Liver (tissue), 9 donors: Measurements from ENCODE around the gene DIS3L2. TPM values are rescaled to one million over a fixed set of nuclear protein-coding genes. Genes with fewer than 3 reads are reported as not detected.

Experiments used
- DNase-seq: peaks from one replicate; pipeline ENCODE4 v3.0.0-alpha.2; 2017; ENCODE audit warnings: low spot score
- H3K27ac ChIP-seq, 2 donors: one replicate each; pipeline ENCODE4 v1.7.0; 2013; ENCODE audit warnings: inconsistent platforms in 2 of 2, low read length in 2 of 2, control low read depth in 1 of 2, low read depth in 1 of 2, mild to moderate bottlenecking in 1 of 2
- H3K27me3 ChIP-seq, 4 donors: one replicate each; pipeline versions ENCODE4 v1.6.1 to v1.7.0; 2013; ENCODE audit warnings: low read length in 3 of 4, inconsistent platforms in 1 of 4, mild to moderate bottlenecking in 1 of 4, moderate library complexity in 1 of 4; ENCODE audit not compliant: control insufficient read depth in 4 of 4, insufficient read depth in 4 of 4
- H3K36me3 ChIP-seq, 4 donors: one replicate each; pipeline versions ENCODE4 v1.6.1 to v1.7.0; 2013; ENCODE audit warnings: low read length in 3 of 4, mild to moderate bottlenecking in 3 of 4, low read depth in 1 of 4, moderate library complexity in 1 of 4; ENCODE audit not compliant: control insufficient read depth in 4 of 4, insufficient read depth in 3 of 4
- H3K4me1 ChIP-seq, 4 donors: one replicate each; pipeline versions ENCODE4 v1.6.1 to v1.7.0; 2013; ENCODE audit warnings: low read length in 3 of 4, mild to moderate bottlenecking in 3 of 4, moderate library complexity in 1 of 4; ENCODE audit not compliant: control insufficient read depth in 4 of 4, insufficient read depth in 4 of 4
- H3K4me3 ChIP-seq, 3 donors: one replicate each; pipeline versions ENCODE4 v1.6.1 to v1.7.0; 2013; ENCODE audit warnings: low read length in 3 of 3, control low read depth in 1 of 3, low read depth in 1 of 3, mild to moderate bottlenecking in 1 of 3
- H3K9ac ChIP-seq, 2 donors: one replicate each; pipeline ENCODE4 v1.7.0; 2013; ENCODE audit warnings: low read length in 2 of 2, mild to moderate bottlenecking in 2 of 2, moderate library complexity in 2 of 2, control low read depth in 1 of 2, low read depth in 1 of 2
- H3K9me3 ChIP-seq, 4 donors: one replicate each; pipeline versions ENCODE4 v1.6.1 to v1.7.0; 2013; ENCODE audit warnings: low read length in 3 of 4; ENCODE audit not compliant: control insufficient read depth in 4 of 4
- ATF3 ChIP-seq: IDR thresholded peaks from 2 replicates; pipeline ENCODE4 v1.6.1; 2016; ENCODE audit warnings: antibody characterized with exemption
- CTCF ChIP-seq: fragments of 150-350 bp; IDR thresholded peaks from 2 replicates; pipeline ENCODE4 v1.5.1; 2017; ENCODE audit warnings: improper control_type of control experiment, low read depth, low read length; ENCODE audit not compliant: missing input control
- FOXA1 ChIP-seq: IDR thresholded peaks from 2 replicates; pipeline ENCODE4 v1.6.1; 2016; ENCODE audit warnings: antibody characterized with exemption
- FOXA2 ChIP-seq: IDR thresholded peaks from 2 replicates; pipeline ENCODE4 v1.6.1; 2016; ENCODE audit warnings: antibody characterized with exemption
- GABPA ChIP-seq, 2 donors: IDR thresholded peaks in 1 of 2; conservative IDR thresholded peaks in 1 of 2; 2 replicates each; pipeline ENCODE4 v1.6.1; 2016; ENCODE audit warnings: antibody characterized with exemption in 2 of 2, mild to moderate bottlenecking in 1 of 2, moderate library complexity in 1 of 2
- HNF4A ChIP-seq, 2 donors: conservative IDR thresholded peaks; 2 replicates each; pipeline ENCODE4 v1.6.1; 2016; ENCODE audit warnings: antibody characterized with exemption in 2 of 2, mild to moderate bottlenecking in 2 of 2
- HNF4G ChIP-seq: IDR thresholded peaks from 2 replicates; pipeline ENCODE4 v1.6.1; 2016; ENCODE audit warnings: antibody characterized with exemption
- JUND ChIP-seq, 2 donors: IDR thresholded peaks; 2 replicates each; pipeline ENCODE4 v1.6.1; 2016; ENCODE audit warnings: antibody characterized with exemption in 2 of 2
- MAX ChIP-seq: IDR thresholded peaks from 2 replicates; pipeline ENCODE4 v1.6.1; 2016; ENCODE audit warnings: antibody characterized with exemption
- NR2F2 ChIP-seq: IDR thresholded peaks from 2 replicates; pipeline ENCODE4 v1.6.1; 2016; ENCODE audit warnings: antibody characterized with exemption
- RAD21 ChIP-seq, 2 donors: IDR thresholded peaks; 2 replicates each; pipeline ENCODE4 v1.6.1; 2016; ENCODE audit warnings: antibody characterized with exemption in 2 of 2, mild to moderate bottlenecking in 2 of 2
- REST ChIP-seq: IDR thresholded peaks from 2 replicates; pipeline ENCODE4 v1.6.1; 2016; ENCODE audit warnings: antibody characterized with exemption, mild to moderate bottlenecking
- TAF1 ChIP-seq: conservative IDR thresholded peaks from 2 replicates; pipeline ENCODE4 v1.6.1; 2016; ENCODE audit warnings: antibody characterized with exemption, mild to moderate bottlenecking
- YY1 ChIP-seq: IDR thresholded peaks from 2 replicates; pipeline ENCODE4 v1.6.1; 2016; ENCODE audit warnings: antibody characterized with exemption, mild to moderate bottlenecking
- ZBTB33 ChIP-seq: IDR thresholded peaks from 2 replicates; pipeline ENCODE4 v1.6.1; 2016; ENCODE audit warnings: antibody characterized with exemption
- WGBS: extraction: QIAGEN DNeasy Blood & Tissue Kit; methylation state at CpG from one replicate; pipeline ENCODE4 v1.1.7; 2013; 5-methylcytosine and 5-hydroxymethylcytosine counted together
- polyA plus RNA-seq, 2 donors: library from polyadenylated mRNA; stranded (reverse) in 1 of 2; unstranded in 1 of 2; fragments of 200-250 nt in 1 of 2; fragments of >200 nt in 1 of 2; fragmentation: Nextera tagmentation in 1 of 2; extraction: Ambion mirVana in 1 of 2; gene quantifications; one replicate each; pipeline versions ENCODE4 v1.2.1 to v1.2.3, GENCODE V29; 2013 to 2015
- total RNA-seq, 2 donors: library from RNA; depleted of rRNA; stranded (reverse); fragments of >200 nt; gene quantifications; one replicate each; pipeline ENCODE4 v1.2.3, GENCODE V29; 2014
- donor health status: healthy.
- donor health status: healthy.
- donor health status: healthy.
- donor health status: healthy.
- donor health status: healthy.

DIS3L2 gene
- total and polyA plus RNA-seq, 4 donors = 5.7 to 21.5 (median 8.8) TPM

- TF ChIP-seq MAX = no peak
- TF ChIP-seq RAD21 (IDR thresholded peaks at IDR 0.05) = no peak
These were observed 307.2 kb downstream of the DIS3L2 start (continued) for GRCh38 chr2:232268636-232269165.

- H3K27me3 ChIP-seq = no peaks in the 10 kb centered on the region
- WGBS = 93% methylated on average over 7 of the region's 7 CpGs
- no peaks in the 10 kb centered on the region for H3K4me1 ChIP-seq
- no peak for DNase-seq
- H3K9me3 ChIP-seq = no peaks in the 10 kb centered on the region
- no peak overlapping the region for H3K9ac ChIP-seq
- no peak overlapping the region for H3K4me3 ChIP-seq
- H3K27ac ChIP-seq = no peak overlapping the region
- TF ChIP-seq FOXA1 = no peak
- TF ChIP-seq FOXA2 = no peak
- TF ChIP-seq HNF4G = no peak
- TF ChIP-seq ATF3 = no peak
- no peak for TF ChIP-seq HNF4A (conservative IDR thresholded peaks at IDR 0.05)
- TF ChIP-seq RAD21 (IDR thresholded peaks at IDR 0.05) = no peak
- TF ChIP-seq NR2F2 = no peak
- no peak for TF ChIP-seq CTCF
- TF ChIP-seq ZBTB33 = no peak
- no peak for TF ChIP-seq JUND (IDR thresholded peaks at IDR 0.05)
- TF ChIP-seq YY1 = no peak
- no peak for TF ChIP-seq REST
- no peak for TF ChIP-seq GABPA (IDR thresholded peaks at IDR 0.05 in 1 of 2, conservative IDR thresholded peaks at IDR 0.05 in 1 of 2)
- TF ChIP-seq TAF1 = no peak
- no peak for TF ChIP-seq MAX
- peaks cover 2 to 8% (median 6%) of the 10 kb centered on the region in 4 donors for H3K36me3 ChIP-seq
These were observed 308.4 kb downstream of the DIS3L2 start for GRCh38 chr2:232269867-232270266.
